ENCODE measurements around the gene TYROBP.
"Not testable (repeated sequence)": the region's sequence is repeated elsewhere in the genome, so short reads cannot be mapped to it uniquely, and the experiment has no call there.

TYROBP gene

GRCh38 chr19:35911790-35912189, 3.7 kb upstream of the TYROBP start:
- no peak overlapping the region for H3K18ac ChIP-seq (ENCODE audit: low read length)
- no peak overlapping the region for H3K4ac ChIP-seq (ENCODE audit: low read length)

GRCh38 chr19:35911173-35911572, 3.1 kb upstream of the TYROBP start:
- no peak overlapping the region for H2BK120ac ChIP-seq (ENCODE audit: low read depth, low read length)

More at GRCh38 chr19:35911790-35912189, 3.7 kb upstream of the TYROBP start:
- no peak overlapping the region for H2BK12ac ChIP-seq (ENCODE audit: low read length)
- H3K9ac ChIP-seq (ENCODE audit: low read depth, low read length, poor library complexity), result no peak overlapping the region
- no peak overlapping the region for H3K27ac ChIP-seq (replicated peaks; ENCODE audit: low read length)
- no peak overlapping the region for H4K8ac ChIP-seq (ENCODE audit: low read depth, low read length)
- H2AK5ac ChIP-seq (ENCODE audit: low read depth, low read length), result no peak overlapping the region
- H2AFZ ChIP-seq (ENCODE audit: low read length), result no peak overlapping the region
- no peak overlapping the region for H2BK5ac ChIP-seq (ENCODE audit: low read length)
- DNase-seq (ENCODE audit: low spot score), result no peak
- H3K36me3 ChIP-seq (replicated peaks in 1 of 2; ENCODE audit: control insufficient read depth in 2 of 2, insufficient read depth in 2 of 2, low read length in 2 of 2), result no peaks in the 10 kb centered on the region
- no peak overlapping the region for H3K4me2 ChIP-seq (ENCODE audit: insufficient read depth, low read length, poor library complexity, severe bottlenecking)
- H3K9me3 ChIP-seq (replicated peaks in 1 of 2; ENCODE audit: control insufficient read depth in 2 of 2, insufficient read depth in 1 of 2, low read depth in 1 of 2, low read length in 2 of 2), result no peaks in the 10 kb centered on the region
- no CpG with 5 or more reads among the region's 5 CpGs for WGBS, 2 donors (ENCODE audit: extremely low coverage in 2 of 2, insufficient read length in 2 of 2, insufficient replicate concordance in 1 of 2)
- H3K79me1 ChIP-seq (ENCODE audit: low read depth, low read length), result no peaks in the 10 kb centered on the region
- H3K4me3 ChIP-seq (ENCODE audit: low read length in 2 of 2), result no peak overlapping the region
- H2BK15ac ChIP-seq (ENCODE audit: low read length), result no peak overlapping the region
- no peak overlapping the region for H2BK120ac ChIP-seq (ENCODE audit: low read depth, low read length)
- H3K23ac ChIP-seq (ENCODE audit: low read depth, low read length, poor library complexity), result no peak overlapping the region
- H3K14ac ChIP-seq (ENCODE audit: low read length), result no peak overlapping the region
- H4K91ac ChIP-seq (ENCODE audit: low read depth, low read length, poor library complexity), result no peak overlapping the region
- H3K4me1 ChIP-seq (ENCODE audit: control insufficient read depth in 2 of 2, insufficient read depth in 1 of 2, low read depth in 1 of 2, low read length in 2 of 2), result peaks cover 5 to 12% of the 10 kb centered on the region in 2 donors
- peaks cover 0 to 3% (median 0%) of the 10 kb centered on the region in 3 experiments for H3K27me3 ChIP-seq (ENCODE audit: control insufficient read depth in 3 of 3, insufficient read depth in 3 of 3, low read depth in 1 of 3, low read length in 3 of 3)

GRCh38 chr19:35910355-35910754, 2.3 kb upstream of the TYROBP start:
- not testable (repeated sequence) for H2AFZ ChIP-seq (ENCODE audit: low read length); H3K79me1 ChIP-seq (ENCODE audit: low read depth, low read length); DNase-seq (ENCODE audit: low spot score); H3K23ac ChIP-seq (ENCODE audit: low read depth, low read length, poor library complexity); H3K27ac ChIP-seq (replicated peaks; ENCODE audit: low read length); H2BK15ac ChIP-seq (ENCODE audit: low read length); H3K36me3 ChIP-seq (replicated peaks in 1 of 2; ENCODE audit: control insufficient read depth in 2 of 2, insufficient read depth in 2 of 2, low read length in 2 of 2); H2AK5ac ChIP-seq (ENCODE audit: low read depth, low read length); H2BK120ac ChIP-seq (ENCODE audit: low read depth, low read length); H3K9ac ChIP-seq (ENCODE audit: low read depth, low read length, poor library complexity); H2BK12ac ChIP-seq (ENCODE audit: low read length); H3K14ac ChIP-seq (ENCODE audit: low read length); H3K27me3 ChIP-seq (ENCODE audit: control insufficient read depth in 3 of 3, insufficient read depth in 3 of 3, low read depth in 1 of 3, low read length in 3 of 3); H2BK5ac ChIP-seq (ENCODE audit: low read length); H4K91ac ChIP-seq (ENCODE audit: low read depth, low read length, poor library complexity); H3K9me3 ChIP-seq (replicated peaks in 1 of 2; ENCODE audit: control insufficient read depth in 2 of 2, insufficient read depth in 1 of 2, low read depth in 1 of 2, low read length in 2 of 2); H3K4me2 ChIP-seq (ENCODE audit: insufficient read depth, low read length, poor library complexity, severe bottlenecking); H3K4ac ChIP-seq (ENCODE audit: low read length); H3K4me3 ChIP-seq (ENCODE audit: low read length in 2 of 2); H3K18ac ChIP-seq (ENCODE audit: low read length); H4K8ac ChIP-seq (ENCODE audit: low read depth, low read length)
- WGBS, 2 donors (ENCODE audit: extremely low coverage in 2 of 2, insufficient read length in 2 of 2, insufficient replicate concordance in 1 of 2), result no CpG with 5 or more reads among the region's 14 CpGs
- H3K4me1 ChIP-seq (ENCODE audit: control insufficient read depth in 2 of 2, insufficient read depth in 1 of 2, low read depth in 1 of 2, low read length in 2 of 2), result peaks cover 5 to 12% of the 10 kb centered on the region in 2 donors

More at GRCh38 chr19:35911173-35911572, 3.1 kb upstream of the TYROBP start:
- Histone ChIP-seq H3K4me1 (ENCODE audit: control insufficient read depth in 2 of 2, insufficient read depth in 1 of 2, low read depth in 1 of 2, low read length in 2 of 2) (peaks cover 5 to 12% of the 10 kb centered on the region in 2 donors), H4K91ac (ENCODE audit: low read depth, low read length, poor library complexity) (no peak overlapping the region), H2AFZ (ENCODE audit: low read length) (no peak overlapping the region), H2AK5ac (ENCODE audit: low read depth, low read length) (no peak overlapping the region), H3K4me2 (ENCODE audit: insufficient read depth, low read length, poor library complexity, severe bottlenecking) (no peak overlapping the region), H3K4me3 (ENCODE audit: low read length in 2 of 2) (no peak overlapping the region), H3K36me3 (replicated peaks in 1 of 2; ENCODE audit: control insufficient read depth in 2 of 2, insufficient read depth in 2 of 2, low read length in 2 of 2) (no peaks in the 10 kb centered on the region), H2BK12ac (ENCODE audit: low read length) (no peak overlapping the region), H3K9me3 (replicated peaks in 1 of 2; ENCODE audit: control insufficient read depth in 2 of 2, insufficient read depth in 1 of 2, low read depth in 1 of 2, low read length in 2 of 2) (no peaks in the 10 kb centered on the region), H3K4ac (ENCODE audit: low read length) (no peak overlapping the region), H3K27ac (replicated peaks; ENCODE audit: low read length) (no peak overlapping the region), H3K18ac (ENCODE audit: low read length) (no peak overlapping the region), H3K14ac (ENCODE audit: low read length) (no peak overlapping the region), H4K8ac (ENCODE audit: low read depth, low read length) (no peak overlapping the region), H3K27me3 (ENCODE audit: control insufficient read depth in 3 of 3, insufficient read depth in 3 of 3, low read depth in 1 of 3, low read length in 3 of 3) (peaks cover 0 to 3% (median 0%) of the 10 kb centered on the region in 3 experiments), H2BK15ac (ENCODE audit: low read length) (no peak overlapping the region), H2BK5ac (ENCODE audit: low read length) (no peak overlapping the region), H3K9ac (ENCODE audit: low read depth, low read length, poor library complexity) (no peak overlapping the region), H3K79me1 (ENCODE audit: low read depth, low read length) (no peaks in the 10 kb centered on the region), H3K23ac (ENCODE audit: low read depth, low read length, poor library complexity) (no peak overlapping the region)
- WGBS, 2 donors (ENCODE audit: extremely low coverage in 2 of 2, insufficient read length in 2 of 2, insufficient replicate concordance in 1 of 2), result no CpG with 5 or more reads among the region's 3 CpGs
- no peak for DNase-seq (ENCODE audit: low spot score)

- H3K79me1 ChIP-seq (ENCODE audit: low read depth, low read length), result no peaks in the 10 kb centered on the region
- peak overlapping the region; percentile 77 for H3K18ac ChIP-seq (ENCODE audit: low read length)
- H2BK5ac ChIP-seq (ENCODE audit: low read length), result no peak overlapping the region
- H3K4me3 ChIP-seq (ENCODE audit: low read length in 2 of 2), result no peak overlapping the region
- no peak overlapping the region for H4K91ac ChIP-seq (ENCODE audit: low read depth, low read length, poor library complexity)
- peaks cover 5 to 12% of the 10 kb centered on the region in 2 donors for H3K4me1 ChIP-seq (ENCODE audit: control insufficient read depth in 2 of 2, insufficient read depth in 1 of 2, low read depth in 1 of 2, low read length in 2 of 2)
- no peak overlapping the region for H2BK12ac ChIP-seq (ENCODE audit: low read length)
- peak overlapping the region; percentile 56 for H2AFZ ChIP-seq (ENCODE audit: low read length)
- peaks cover 0 to 5% (median 0%) of the 10 kb centered on the region in 3 experiments for H3K27me3 ChIP-seq (ENCODE audit: control insufficient read depth in 3 of 3, insufficient read depth in 3 of 3, low read depth in 1 of 3, low read length in 3 of 3)
- no peak overlapping the region for H2AK5ac ChIP-seq (ENCODE audit: low read depth, low read length)
- H3K14ac ChIP-seq (ENCODE audit: low read length), result no peak overlapping the region
- no peaks in the 10 kb centered on the region for H3K36me3 ChIP-seq (replicated peaks in 1 of 2; ENCODE audit: control insufficient read depth in 2 of 2, insufficient read depth in 2 of 2, low read length in 2 of 2)
- H3K27ac ChIP-seq (replicated peaks; ENCODE audit: low read length), result no peak overlapping the region
- H3K23ac ChIP-seq (ENCODE audit: low read depth, low read length, poor library complexity), result no peak overlapping the region
- no peak overlapping the region for H4K8ac ChIP-seq (ENCODE audit: low read depth, low read length)
- DNase-seq (ENCODE audit: low spot score), result no peak
- H2BK15ac ChIP-seq (ENCODE audit: low read length), result peak overlapping the region; percentile 77
- H2BK120ac ChIP-seq (ENCODE audit: low read depth, low read length), result no peak overlapping the region
- H3K4me2 ChIP-seq (ENCODE audit: insufficient read depth, low read length, poor library complexity, severe bottlenecking), result no peak overlapping the region
- no peaks in the 10 kb centered on the region for H3K9me3 ChIP-seq (replicated peaks in 1 of 2; ENCODE audit: control insufficient read depth in 2 of 2, insufficient read depth in 1 of 2, low read depth in 1 of 2, low read length in 2 of 2)
- no CpG with 5 or more reads among the region's 6 CpGs for WGBS, 2 donors (ENCODE audit: extremely low coverage in 2 of 2, insufficient read length in 2 of 2, insufficient replicate concordance in 1 of 2)
- H3K4ac ChIP-seq (ENCODE audit: low read length), result no peak overlapping the region
- no peak overlapping the region for H3K9ac ChIP-seq (ENCODE audit: low read depth, low read length, poor library complexity)
These were observed 1.6 kb upstream of the TYROBP start for GRCh38 chr19:35909684-35910035.
